H1 (cell line): ENCODE data around the gene UTRN. TPM values are rescaled to one million over a fixed set of nuclear protein-coding genes. Genes with fewer than 3 reads are reported as not detected.

ENCODE experiments used
- CEBPB ChIP-seq: IDR thresholded peaks from 2 replicates; pipeline ENCODE4 v1.6.1; 2012; ENCODE audit warnings: low read depth, low read length
- CHD1 ChIP-seq: IDR thresholded peaks from 2 replicates; pipeline ENCODE4 v1.6.1; 2012; ENCODE audit warnings: low read depth, low read length, improper control_type of control experiment
- CHD7 ChIP-seq: fragments of 300-600 bp; sonication (generic); IDR thresholded peaks from 2 replicates; pipeline ENCODE4 v1.7.1; 2012; ENCODE audit warnings: low read length, moderate library complexity, mild to moderate bottlenecking, inconsistent platforms; ENCODE audit not compliant: insufficient replicate concordance
- GABPA ChIP-seq: IDR thresholded peaks from 2 replicates; pipeline ENCODE4 v1.6.1; 2011; ENCODE audit warnings: mild to moderate bottlenecking, low read length, moderate library complexity, borderline replicate concordance; ENCODE audit not compliant: insufficient read depth
- MAFK ChIP-seq: IDR thresholded peaks from 2 replicates; pipeline ENCODE4 v1.6.1; 2012; ENCODE audit warnings: low read depth, mild to moderate bottlenecking, improper control_type of control experiment, low read length
- NANOG ChIP-seq: IDR thresholded peaks from 2 replicates; pipeline ENCODE4 v1.6.1; 2011; ENCODE audit warnings: low read length, low read depth, mild to moderate bottlenecking, inconsistent platforms; ENCODE audit not compliant: insufficient read depth, poor library complexity, severe bottlenecking
- POLR2AphosphoS5 ChIP-seq: IDR thresholded peaks from 2 replicates; pipeline ENCODE4 v1.6.1; 2011; ENCODE audit warnings: low read depth, low read length
- SIN3A ChIP-seq, 2 experiments: IDR thresholded peaks in 1 of 2; conservative IDR thresholded peaks in 1 of 2; 2 replicates each; pipeline ENCODE4 v1.6.1; 2011 to 2012; ENCODE audit warnings: low read length in 2 of 2, improper control_type of control experiment in 1 of 2, low read depth in 1 of 2, mild to moderate bottlenecking in 1 of 2
- SIX5 ChIP-seq: IDR thresholded peaks from 2 replicates; pipeline ENCODE4 v1.6.1; 2011; ENCODE audit warnings: mild to moderate bottlenecking, low read depth, low read length
- SP1 ChIP-seq: IDR thresholded peaks from 2 replicates; pipeline ENCODE4 v1.6.1; 2011; ENCODE audit warnings: low read depth, low read length
- SRF ChIP-seq: IDR thresholded peaks from 2 replicates; pipeline ENCODE4 v1.6.1; 2011; ENCODE audit warnings: mild to moderate bottlenecking, low read depth, low read length, moderate library complexity
- polyA plus RNA-seq, 7 experiments: library from polyadenylated mRNA; depleted of rRNA in 3 of 7; stranded (reverse) in 5 of 7; unstranded in 2 of 7; fragments of >200 nt in 5 of 7; fragments of 200-250 nt in 2 of 7; gene quantifications; 1 replicate in 5 of 7; 2 replicates in 1 of 7; 4 replicates in 1 of 7; pipeline versions ENCODE4 v1.2.1 to v1.2.3, GENCODE V29; 2011 to 2013; ENCODE audit warnings: missing spikeins in 2 of 7, mixed read lengths in 2 of 7
- total RNA-seq: library from RNA; stranded (reverse); fragmentation: NEBNext Ultra II Directional; extraction: Animal tissue kit (Norgen Biotek cat#: 25700); gene quantifications from 2 replicates; pipeline ENCODE4 v1.2.1, GENCODE V29; 2021

UTRN gene
- total and polyA plus RNA-seq, 2 of the 8 experiments (the other 6 are each of a cell fraction or from before 2014, with no cell fraction given): 25.0 to 112 TPM

DNA sequence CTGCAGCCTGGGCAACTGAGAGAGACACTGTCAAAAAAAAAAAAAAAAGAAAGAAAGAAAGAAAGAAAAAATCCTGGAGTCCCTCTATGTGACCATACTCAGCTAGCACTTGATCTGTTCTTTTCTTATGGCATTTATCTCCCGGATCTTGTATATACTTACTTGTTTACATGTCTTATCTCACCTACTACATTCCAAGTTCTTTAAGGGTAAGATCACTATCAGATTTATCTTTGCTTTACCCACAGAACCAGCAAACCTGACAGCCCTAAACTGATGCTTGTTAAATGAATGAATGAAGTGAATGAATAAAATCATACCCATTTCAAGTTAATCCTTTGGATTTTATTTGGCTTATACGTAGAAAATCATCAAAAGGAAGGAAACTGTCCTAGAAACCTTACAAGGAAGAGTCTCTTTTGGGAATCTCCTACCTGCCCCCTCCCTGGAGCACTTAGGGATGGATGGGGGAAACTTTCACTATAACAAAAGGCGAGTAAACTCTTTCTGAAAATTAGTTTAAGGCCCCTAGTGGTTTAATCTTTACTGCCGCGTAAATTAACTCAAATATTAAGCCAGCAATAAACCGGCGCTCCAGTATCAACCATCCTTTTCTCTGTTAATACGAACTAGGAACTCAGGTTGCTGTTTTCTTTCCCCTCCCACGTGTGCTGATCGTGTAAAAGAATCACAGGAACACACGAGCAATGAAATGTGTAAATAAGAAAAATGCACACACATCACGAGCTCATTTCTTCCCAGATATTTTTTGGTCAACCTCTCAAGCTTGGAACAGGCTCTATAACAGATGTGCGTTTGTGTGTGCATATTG is 1.3 kb upstream of the UTRN start (continued):
- TF ChIP-seq CHD7 (no peak), SP1 (no peak), MAFK (no peak), GABPA (no peak), POLR2AphosphoS5 (no peak), CEBPB (no peak), SRF (no peak), CHD1 (no peak), SIX5 (no peak), NANOG (no peak), SIN3A (conservative IDR thresholded peaks at IDR 0.05 in 1 of 2, IDR thresholded peaks at IDR 0.05 in 1 of 2; ENCODE audit: low read depth in 1 of 2, low read length in 2 of 2) (no peak)
